ENCODE data around the gene GLIS1. TPM values are rescaled to one million over a fixed set of nuclear protein-coding genes. Genes with fewer than 3 reads are reported as not detected.
"Not testable (repeated sequence)": the region's sequence is repeated elsewhere in the genome, so short reads cannot be mapped to it uniquely, and the experiment has no call there.

The GLIS1 gene
- total RNA-seq, 2 donors from 2014 or later = 0.20 to 0.22 TPM

GRCh38 chr1:53763461-53763860, 24.5 kb upstream of the GLIS1 start:
- Histone ChIP-seq H3K27ac (no peak overlapping the region), H3K36me3 (peaks cover 4% of the 10 kb centered on the region), H3K4me1 (no peaks in the 10 kb centered on the region), H3K27me3 (no peaks in the 10 kb centered on the region), H3K9me3 (peaks cover 0 to 4% of the 10 kb centered on the region in 2 donors), H3K4me3 (no peak overlapping the region)
- no peak for DNase-seq (ENCODE audit: low spot score)
- TF ChIP-seq CTCF (IDR thresholded peaks at IDR 0.05) = no peak

DNA sequence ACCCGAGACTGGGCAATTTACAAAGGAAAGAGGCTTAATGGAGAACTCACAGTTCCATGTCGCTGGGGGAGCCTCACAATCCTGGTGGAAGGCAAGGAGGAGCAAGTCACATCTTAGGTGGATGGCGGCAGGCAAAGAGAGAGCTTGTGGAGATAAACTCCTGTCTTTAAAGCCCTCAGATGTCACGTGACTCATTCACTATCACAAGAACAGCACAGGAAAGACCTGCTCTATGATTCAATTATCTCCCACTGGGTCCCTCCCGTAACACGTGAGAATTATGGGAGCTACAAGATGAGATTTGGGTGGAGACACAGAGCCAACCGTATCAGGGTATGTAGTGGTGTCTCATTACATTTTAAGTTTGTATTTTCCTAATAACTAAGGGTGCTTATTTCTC, 21.5 kb upstream of the GLIS1 start:
- H3K27ac ChIP-seq; H3K4me3 ChIP-seq; H3K27me3 ChIP-seq; H3K4me1 ChIP-seq; H3K9me3 ChIP-seq; DNase-seq (ENCODE audit: low spot score); H3K36me3 ChIP-seq: not testable (repeated sequence)

- Histone ChIP-seq H3K36me3 (no peaks in the 10 kb centered on the region), H3K9me3 (no peaks in the 10 kb centered on the region), H3K27ac (no peak overlapping the region), H3K4me3 (no peak overlapping the region), H3K27me3 (no peaks in the 10 kb centered on the region), H3K4me1 (no peaks in the 10 kb centered on the region)
- TF ChIP-seq CTCF (IDR thresholded peaks at IDR 0.05) = no peak
- no peak for DNase-seq (ENCODE audit: low spot score)
These were observed 16.9 kb upstream of the GLIS1 start for GRCh38 chr1:53755874-53756273.

DNA sequence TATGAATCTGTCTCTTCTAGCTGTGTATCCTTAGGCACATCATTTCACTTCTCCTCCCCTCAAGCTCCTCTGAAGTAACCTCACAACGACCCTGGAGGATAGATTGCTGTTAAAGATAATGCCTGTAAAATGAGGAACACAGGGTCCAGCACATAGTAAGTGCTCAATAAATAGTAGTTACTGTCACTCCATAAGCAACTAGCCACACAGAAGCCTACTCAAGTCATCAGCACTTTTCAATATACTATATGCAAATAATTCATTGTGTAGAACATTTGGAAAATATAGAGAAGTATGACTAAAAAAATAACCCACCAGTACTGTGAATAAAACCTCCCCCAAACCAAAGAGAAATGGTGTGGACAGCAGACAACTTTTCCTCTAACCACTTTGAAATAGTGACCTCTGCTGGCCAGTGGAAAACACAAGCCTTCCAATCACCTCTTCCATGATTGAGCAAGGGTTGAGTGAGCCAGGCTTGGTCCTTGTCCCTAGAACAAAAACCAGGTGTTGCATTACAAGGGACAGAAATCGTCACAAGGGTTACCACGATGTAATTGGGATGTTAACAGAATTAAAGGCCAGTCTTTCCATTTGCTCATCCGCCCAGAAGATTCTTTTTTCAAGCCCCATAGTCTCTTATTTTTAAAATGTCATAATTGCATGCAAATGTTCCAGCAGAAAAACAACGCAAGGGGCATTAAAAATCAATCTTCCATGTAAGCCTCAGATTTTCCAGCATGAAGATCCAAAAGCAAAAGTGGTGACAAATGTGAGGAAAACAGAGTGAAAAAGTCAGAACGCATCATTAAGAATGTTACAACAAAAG, 15.7 kb upstream of the GLIS1 start:
- no peak for DNase-seq (ENCODE audit: low spot score)

DNA sequence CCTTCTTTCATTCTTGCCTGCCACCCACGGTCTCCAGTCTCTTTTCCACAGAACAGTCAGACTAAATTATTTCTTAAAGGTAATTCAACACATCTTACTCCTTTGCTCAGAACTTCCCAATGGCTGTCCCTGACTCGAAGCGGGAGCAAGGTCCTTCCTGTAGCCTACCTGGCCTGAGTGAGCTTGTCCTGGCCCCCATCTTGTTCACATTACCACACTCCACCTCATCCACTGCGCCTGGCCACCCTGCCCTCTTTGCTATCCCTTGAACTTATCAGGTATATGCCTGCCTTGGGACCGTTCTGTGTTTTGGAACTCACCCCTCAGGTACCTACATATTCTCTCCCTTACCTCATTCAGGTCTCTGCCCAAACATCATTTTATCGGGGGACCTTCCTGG, 13.3 kb upstream of the GLIS1 start:
- Histone ChIP-seq H3K9me3 (no peaks in the 10 kb centered on the region), H3K36me3 (no peaks in the 10 kb centered on the region), H3K27me3 (no peaks in the 10 kb centered on the region), H3K4me1 (no peaks in the 10 kb centered on the region), H3K27ac (no peak overlapping the region), H3K4me3 (no peak overlapping the region)
- no peak for DNase-seq (ENCODE audit: low spot score)
- TF ChIP-seq CTCF (IDR thresholded peaks at IDR 0.05) = no peak

More for the DNA sequence above, 15.7 kb upstream of the GLIS1 start:
- Histone ChIP-seq H3K4me3 (no peak overlapping the region), H3K4me1 (no peaks in the 10 kb centered on the region), H3K27me3 (no peaks in the 10 kb centered on the region), H3K36me3 (no peaks in the 10 kb centered on the region), H3K9me3 (no peaks in the 10 kb centered on the region), H3K27ac (no peak overlapping the region)
- peak; percentile 40 to 75 for TF ChIP-seq CTCF (IDR thresholded peaks at IDR 0.05)

- H3K9me3 ChIP-seq = peaks cover 0 to 2% of the 10 kb centered on the region in 2 donors
- no peak for DNase-seq (ENCODE audit: low spot score)
- TF ChIP-seq CTCF (IDR thresholded peaks at IDR 0.05) = no peak
- no peaks in the 10 kb centered on the region for H3K4me1 ChIP-seq
- H3K27me3 ChIP-seq = no peaks in the 10 kb centered on the region
- no peak overlapping the region for H3K27ac ChIP-seq
- no peaks in the 10 kb centered on the region for H3K36me3 ChIP-seq
- no peak overlapping the region for H3K4me3 ChIP-seq
These were observed 8.9 kb upstream of the GLIS1 start for GRCh38 chr1:53747841-53748240.
